ENCODE data around the gene PPP1R18.

GRCh38 chr6:30681766-30682142, 4.7 kb downstream of the PPP1R18 start:
- TF ChIP-seq, protein P1, sequence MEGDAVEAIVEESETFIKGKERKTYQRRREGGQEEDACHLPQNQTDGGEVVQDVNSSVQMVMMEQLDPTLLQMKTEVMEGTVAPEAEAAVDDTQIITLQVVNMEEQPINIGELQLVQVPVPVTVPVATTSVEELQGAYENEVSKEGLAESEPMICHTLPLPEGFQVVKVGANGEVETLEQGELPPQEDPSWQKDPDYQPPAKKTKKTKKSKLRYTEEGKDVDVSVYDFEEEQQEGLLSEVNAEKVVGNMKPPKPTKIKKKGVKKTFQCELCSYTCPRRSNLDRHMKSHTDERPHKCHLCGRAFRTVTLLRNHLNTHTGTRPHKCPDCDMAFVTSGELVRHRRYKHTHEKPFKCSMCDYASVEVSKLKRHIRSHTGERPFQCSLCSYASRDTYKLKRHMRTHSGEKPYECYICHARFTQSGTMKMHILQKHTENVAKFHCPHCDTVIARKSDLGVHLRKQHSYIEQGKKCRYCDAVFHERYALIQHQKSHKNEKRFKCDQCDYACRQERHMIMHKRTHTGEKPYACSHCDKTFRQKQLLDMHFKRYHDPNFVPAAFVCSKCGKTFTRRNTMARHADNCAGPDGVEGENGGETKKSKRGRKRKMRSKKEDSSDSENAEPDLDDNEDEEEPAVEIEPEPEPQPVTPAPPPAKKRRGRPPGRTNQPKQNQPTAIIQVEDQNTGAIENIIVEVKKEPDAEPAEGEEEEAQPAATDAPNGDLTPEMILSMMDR (IDR thresholded peaks at IDR 0.05) = no peak
- no peak for TF ChIP-seq POLR2A (IDR thresholded peaks at IDR 0.05)
